GM23248 (cell line): ENCODE measurements around the gene NNT. TPM values are rescaled to one million over a fixed set of nuclear protein-coding genes. Genes with fewer than 3 reads are reported as not detected.
A peak's percentile ranks its signal among the peaks of the same experiment; 100 is the strongest.
"Not testable (repeated sequence)": the region's sequence is repeated elsewhere in the genome, so short reads cannot be mapped to it uniquely, and the experiment has no call there.

Experiments used
- DNase-seq: peaks from one replicate; pipeline ENCODE4 v3.0.0-alpha.2; 2015
- H2AFZ ChIP-seq: fragments of 200-600 bp; sonication (generic); 2 replicates; pipeline ENCODE4 v1.6.1; 2016; ENCODE audit warnings: antibody characterized with exemption
- H3F3A ChIP-seq: fragments of 200-600 bp; sonication (generic); 2 replicates; pipeline ENCODE4 v1.6.1; 2016; ENCODE audit warnings: mild to moderate bottlenecking, antibody characterized with exemption, mixed run types; ENCODE audit not compliant: insufficient read depth
- H3K27ac ChIP-seq: fragments of 200-600 bp; sonication (generic); 2 replicates; pipeline ENCODE4 v1.5.1; 2016; ENCODE audit warnings: mild to moderate bottlenecking
- H3K27me3 ChIP-seq: fragments of 200-600 bp; sonication (generic); replicated peaks from 2 replicates; pipeline ENCODE4 v1.6.1; 2016; ENCODE audit warnings: mild to moderate bottlenecking; ENCODE audit not compliant: insufficient read depth
- H3K36me3 ChIP-seq: fragments of 200-600 bp; sonication (generic); 2 replicates; pipeline ENCODE4 v1.6.1; 2016; ENCODE audit warnings: low read depth, mild to moderate bottlenecking
- H3K4me1 ChIP-seq: fragments of 200-600 bp; sonication (generic); 2 replicates; pipeline ENCODE4 v1.6.1; 2016; ENCODE audit warnings: mild to moderate bottlenecking; ENCODE audit not compliant: insufficient read depth
- H3K4me2 ChIP-seq: fragments of 200-600 bp; sonication (generic); one replicate; pipeline ENCODE4 v1.6.1; 2016; ENCODE audit warnings: mild to moderate bottlenecking; ENCODE audit not compliant: unreplicated experiment
- H3K4me3 ChIP-seq: fragments of 200-600 bp; sonication (generic); 2 replicates; pipeline ENCODE4 v1.5.1; 2016; ENCODE audit warnings: mild to moderate bottlenecking
- H3K79me2 ChIP-seq: fragments of 200-600 bp; sonication (generic); 2 replicates; pipeline ENCODE4 v1.6.1; 2016; ENCODE audit warnings: mild to moderate bottlenecking; ENCODE audit not compliant: insufficient read depth
- H3K9ac ChIP-seq: fragments of 200-600 bp; sonication (generic); 2 replicates; pipeline ENCODE4 v1.6.1; 2016; ENCODE audit warnings: mild to moderate bottlenecking
- H3K9me2 ChIP-seq: fragments of 200-600 bp; sonication (generic); 2 replicates; pipeline ENCODE4 v1.6.1; 2016; ENCODE audit warnings: mixed run types, mild to moderate bottlenecking, moderate library complexity; ENCODE audit not compliant: insufficient read depth
- H3K9me3 ChIP-seq: fragments of 200-600 bp; sonication (generic); one replicate; pipeline ENCODE4 v1.6.1; 2017; ENCODE audit warnings: low read depth
- H4K20me1 ChIP-seq: fragments of 200-600 bp; sonication (generic); 2 replicates; pipeline ENCODE4 v1.6.0; 2016; ENCODE audit not compliant: insufficient read depth
- EZH2 ChIP-seq: fragments of 200-600 bp; sonication (generic); IDR thresholded peaks from 2 replicates; pipeline ENCODE4 v1.6.1; 2018; ENCODE audit warnings: antibody characterized with exemption, mild to moderate bottlenecking; ENCODE audit not compliant: insufficient read depth, poor library complexity, severe bottlenecking
- EZH2phosphoT487 ChIP-seq: fragments of 200-600 bp; sonication (generic); IDR thresholded peaks from 2 replicates; pipeline ENCODE4 v1.6.1; 2018; ENCODE audit warnings: antibody characterized with exemption, moderate library complexity, mild to moderate bottlenecking, low read depth; ENCODE audit not compliant: insufficient read depth
- WGBS, 2 experiments: methylation state at CpG; one replicate each; pipeline ENCODE4 v1.1.6; 2015 to 2017; ENCODE audit warnings: low lambda C conversion rate in 2 of 2, low coverage in 1 of 2; ENCODE audit errors: missing lambda C conversion rate in 2 of 2; 5-methylcytosine and 5-hydroxymethylcytosine counted together
- in situ Hi-C: fragments of 300-500 bp; cut with MboI; formaldehyde crosslinking; loops from 2 replicates; pipeline ENCODE4 v1.15.0; 2020
- polyA plus RNA-seq: library from polyadenylated mRNA; unstranded; fragments of >200 nt; fragmentation: Nextera tagmentation; extraction: Ambion mirVana; gene quantifications from 2 replicates; pipeline ENCODE4 v1.2.1, GENCODE V29; 2016
- total RNA-seq: library from RNA; depleted of rRNA; stranded (reverse); fragments of >200 nt; shearing (Covaris generic); gene quantifications from 2 replicates; pipeline ENCODE4 v1.2.3, GENCODE V29; 2014

The NNT gene
- total and polyA plus RNA-seq, 2 experiments from 2014 or later, result 33.9 to 47.2 TPM

GRCh38 chr5:43663916-43664315, 60.9 kb downstream of the NNT start:
- no peak overlapping the region for H3K4me2 ChIP-seq
- H3K27ac ChIP-seq, result peak overlapping the region; percentile 15; the same call in 1 of the 2 replicates
- peak; percentile 42 for DNase-seq

GRCh38 chr5:43664501-43665040, 61.6 kb downstream of the NNT start:
- no peak overlapping the region for H3K4me2 ChIP-seq
- H3K9me2 ChIP-seq, result no peaks in the 10 kb centered on the region
- in situ Hi-C loops, result no loop called here
- peaks cover 12% of the 10 kb centered on the region for H3K4me1 ChIP-seq
- TF ChIP-seq EZH2phosphoT487 (no peak), EZH2 (no peak)
- 12 to 15% methylated on average over 2 of the region's 2 CpGs for WGBS, 2 experiments
- H3K27ac ChIP-seq, result peak overlapping the region; percentile 15
- no peak overlapping the region for H3K4me3 ChIP-seq
- no peaks in the 10 kb centered on the region for H3K79me2 ChIP-seq
- H3K9ac ChIP-seq, result no peak overlapping the region
- H3K27me3 ChIP-seq, result no peaks in the 10 kb centered on the region
- no peaks in the 10 kb centered on the region for H4K20me1 ChIP-seq
- 0 out of 2 replicates have a peak, but pooled peaks cover 3% of the 10 kb centered on the region for H3F3A ChIP-seq
- H2AFZ ChIP-seq, result no peak overlapping the region
- DNase-seq, result peak; percentile 38
- H3K36me3 ChIP-seq, result peaks cover 9% of the 10 kb centered on the region; the same call in 1 of the 2 replicates
- no peaks in the 10 kb centered on the region for H3K9me3 ChIP-seq

More at GRCh38 chr5:43663916-43664315, 60.9 kb downstream of the NNT start:
- TF ChIP-seq EZH2phosphoT487 (no peak), EZH2 (no peak)
- Histone ChIP-seq H3K9me2 (no peaks in the 10 kb centered on the region), H3K9ac (no peak overlapping the region), H3K27me3 (no peaks in the 10 kb centered on the region), H3K4me1 (peaks cover 12% of the 10 kb centered on the region), H3K9me3 (no peaks in the 10 kb centered on the region), H4K20me1 (no peaks in the 10 kb centered on the region), H3K79me2 (no peaks in the 10 kb centered on the region), H3K4me3 (no peak overlapping the region), H3K36me3 (peaks cover 14% of the 10 kb centered on the region; the same call in 1 of the 2 replicates), H3F3A (0 out of 2 replicates have a peak, but pooled peaks cover 3% of the 10 kb centered on the region), H2AFZ (no peak overlapping the region)
- in situ Hi-C loops, result no loop called here

- H4K20me1 ChIP-seq, H3K27me3 ChIP-seq, in situ Hi-C loops, H3K9me3 ChIP-seq, H3K4me3 ChIP-seq, H3K4me2 ChIP-seq, DNase-seq, H3K9ac ChIP-seq, H3F3A ChIP-seq, H3K9me2 ChIP-seq, H3K27ac ChIP-seq, H3K79me2 ChIP-seq, H3K36me3 ChIP-seq, H2AFZ ChIP-seq: not testable (repeated sequence)
- 91 to 98% methylated on average over 8 to 35 of the region's 35 CpGs for WGBS, 2 experiments
- peaks cover 12% of the 10 kb centered on the region for H3K4me1 ChIP-seq
Observed at GRCh38 chr5:43665749-43666148, 62.8 kb downstream of the NNT start.

- H4K20me1 ChIP-seq, in situ Hi-C loops, H3K9ac ChIP-seq, H3K4me3 ChIP-seq, H3K9me3 ChIP-seq, H3K36me3 ChIP-seq, H3K4me2 ChIP-seq, H3K79me2 ChIP-seq, H3F3A ChIP-seq, H2AFZ ChIP-seq, DNase-seq, H3K27ac ChIP-seq, H3K9me2 ChIP-seq, H3K27me3 ChIP-seq: not testable (repeated sequence)
- peaks cover 12% of the 10 kb centered on the region for H3K4me1 ChIP-seq
- 96 to 97% methylated on average over 8 of the region's 8 CpGs for WGBS, 2 experiments
Observed at GRCh38 chr5:43666728-43667127, 63.7 kb downstream of the NNT start.

- in situ Hi-C loops, H3K4me3 ChIP-seq, H3K79me2 ChIP-seq, H3K9me3 ChIP-seq, H4K20me1 ChIP-seq, H3K9ac ChIP-seq, DNase-seq, H3K27ac ChIP-seq, H3K4me2 ChIP-seq, H3F3A ChIP-seq, H3K36me3 ChIP-seq, H3K9me2 ChIP-seq, H2AFZ ChIP-seq, H3K27me3 ChIP-seq: not testable (repeated sequence)
- WGBS, 2 experiments, result 99 to 100% methylated on average over 3 to 5 of the region's 5 CpGs
- peaks cover 12% of the 10 kb centered on the region for H3K4me1 ChIP-seq
Observed at GRCh38 chr5:43667379-43667778, 64.4 kb downstream of the NNT start.
